Right atrium auricular region (tissue), 2 donors: ENCODE data around the gene FTL. TPM values are rescaled to one million over a fixed set of nuclear protein-coding genes. Genes with fewer than 3 reads are reported as not detected.

ENCODE experiments used
- DNase-seq: peaks from one replicate; pipeline ENCODE4 v3.0.0-alpha.2; 2019; ENCODE audit warnings: low spot score
- H3K27ac ChIP-seq, 2 donors: fragments of 200-600 bp; sonication (generic); 1 replicate in 1 of 2; 2 replicates in 1 of 2; pipeline ENCODE4 v1.5.1; 2016 to 2019
- H3K27me3 ChIP-seq, 2 donors: fragments of 200-600 bp; sonication (generic); one replicate each; pipeline versions ENCODE4 v1.5.1 to v1.6.0; 2017 to 2019
- H3K36me3 ChIP-seq: fragments of 200-600 bp; sonication (generic); one replicate; pipeline ENCODE4 v1.5.1; 2016
- H3K4me1 ChIP-seq, 2 donors: fragments of 200-600 bp; sonication (generic); one replicate each; pipeline versions ENCODE4 v1.5.1 to v1.6.0; 2017 to 2019
- H3K4me3 ChIP-seq, 2 donors: fragments of 200-600 bp; sonication (generic); 1 replicate in 1 of 2; 2 replicates in 1 of 2; pipeline ENCODE4 v1.5.1; 2017 to 2019; ENCODE audit warnings: mild to moderate bottlenecking in 1 of 2, moderate library complexity in 1 of 2
- H3K9me3 ChIP-seq, 2 donors: fragments of 200-600 bp; sonication (generic); one replicate each; pipeline ENCODE4 v1.5.1; 2019
- CTCF ChIP-seq, 2 donors: fragments of 200-600 bp; sonication (generic); IDR thresholded peaks; one replicate each; pipeline ENCODE4 v1.5.1; 2019; ENCODE audit warnings: antibody characterized with exemption in 2 of 2
- total RNA-seq, 2 donors: library from RNA; depleted of rRNA; stranded (reverse); fragments of >200 nt; gene quantifications; one replicate each; pipeline ENCODE4 v1.1.0, GENCODE V29; 2016

The FTL gene
- total RNA-seq, 2 donors from 2014 or later: 1,493 to 3,053 TPM

- peaks cover 0 to 67% of the 10 kb centered on the region in 2 donors for H3K4me1 ChIP-seq
- peaks cover 43% of the 10 kb centered on the region for H3K36me3 ChIP-seq
- no peak for DNase-seq
These were observed 1.6 kb downstream of the FTL start for GRCh38 chr19:48966541-48967345.

GRCh38 chr19:48967346-48968178 lies 2.5 kb downstream of the FTL start:
- Histone ChIP-seq H3K4me1 (peaks cover 0 to 59% of the 10 kb centered on the region in 2 donors), H3K27ac (peak overlapping the region; percentile 90 to 92), H3K9me3 (no peaks in the 10 kb centered on the region), H3K27me3 (no peaks in the 10 kb centered on the region), H3K36me3 (peaks cover 47% of the 10 kb centered on the region), H3K4me3 (peak overlapping the region; percentile 82 to 99)
- DNase-seq: peak; percentile 80
- no peak for TF ChIP-seq CTCF (IDR thresholded peaks at IDR 0.05)

More at GRCh38 chr19:48966541-48967345, 1.6 kb downstream of the FTL start:
- Histone ChIP-seq H3K27me3 (no peaks in the 10 kb centered on the region), H3K9me3 (no peaks in the 10 kb centered on the region), H3K27ac (peak overlapping the region; percentile 90 to 92), H3K4me3 (peak overlapping the region; percentile 82 to 99)
- no peak for TF ChIP-seq CTCF (IDR thresholded peaks at IDR 0.05)

GRCh38 chr19:48968179-48968661 lies 3.1 kb downstream of the FTL start:
- peaks cover 51% of the 10 kb centered on the region for H3K36me3 ChIP-seq
- no peak overlapping the region for H3K4me3 ChIP-seq
- no peaks in the 10 kb centered on the region for H3K27me3 ChIP-seq
- H3K27ac ChIP-seq: peak overlapping the region; percentile 42 to 45
- no peak for TF ChIP-seq CTCF (IDR thresholded peaks at IDR 0.05)
- no peak for DNase-seq
- no peaks in the 10 kb centered on the region for H3K9me3 ChIP-seq
- H3K4me1 ChIP-seq: peaks cover 0 to 54% of the 10 kb centered on the region in 2 donors

GRCh38 chr19:48968813-48969218 lies 3.7 kb downstream of the FTL start:
- no peak for TF ChIP-seq CTCF (IDR thresholded peaks at IDR 0.05)
- no peaks in the 10 kb centered on the region for H3K9me3 ChIP-seq
- no peak overlapping the region for H3K4me3 ChIP-seq
- H3K27ac ChIP-seq: peak overlapping the region; percentile 42 to 45
- peaks cover 0 to 49% of the 10 kb centered on the region in 2 donors for H3K4me1 ChIP-seq
- H3K36me3 ChIP-seq: peaks cover 57% of the 10 kb centered on the region
- DNase-seq: no peak
- no peaks in the 10 kb centered on the region for H3K27me3 ChIP-seq

GRCh38 chr19:48969276-48970138 lies 4.4 kb downstream of the FTL start:
- no peak for DNase-seq
- TF ChIP-seq CTCF (IDR thresholded peaks at IDR 0.05): no peak
- Histone ChIP-seq H3K27me3 (no peaks in the 10 kb centered on the region), H3K4me1 (peaks cover 0 to 42% of the 10 kb centered on the region in 2 donors), H3K4me3 (no peak overlapping the region), H3K36me3 (peaks cover 64% of the 10 kb centered on the region), H3K9me3 (no peaks in the 10 kb centered on the region), H3K27ac (no peak overlapping the region)
